SK-N-SH (cell line): Measurements from ENCODE around the gene PCSK6. TPM values are rescaled to one million over a fixed set of nuclear protein-coding genes. Genes with fewer than 3 reads are reported as not detected.

Experiments used
- CTCF ChIA-PET: fragments of 300-600, 350-600 bp; formaldehyde crosslinking; extraction: SDS; loops from one replicate; lab custom pipeline; 2021; lab: Yijun Ruan, JAX
- POLR2A ChIA-PET: fragments of 350-600 bp; sonication (Branson Sonifier 250); formaldehyde crosslinking; extraction: SDS; loops from one replicate; lab custom pipeline; 2020; ENCODE audit warnings: antibody characterized with exemption, inconsistent platforms; lab: Yijun Ruan, JAX
- DNase-seq: peaks from one replicate; pipeline ENCODE4 v3.0.0; 2012
- H2AFZ ChIP-seq: fragments of 200-600 bp; sonication (generic); 2 replicates; pipeline ENCODE4 v1.8.1; 2016; ENCODE audit warnings: antibody characterized with exemption, mild to moderate bottlenecking, low read depth
- H3F3A ChIP-seq: fragments of 200-600 bp; sonication (generic); replicated peaks from 2 replicates; pipeline ENCODE3; 2016; ENCODE audit warnings: antibody characterized with exemption, mild to moderate bottlenecking; ENCODE audit not compliant: insufficient read depth
- H3K27ac ChIP-seq, 2 experiments: fragments of 200-500 bp in 1 of 2; fragments of 200-600 bp in 1 of 2; sonication (Bioruptor generic) in 1 of 2; sonication (generic), shearing (Covaris generic) in 1 of 2; 2 replicates each; pipeline versions ENCODE4 v1.5.1 to v1.6.1; 2014 to 2016; ENCODE audit warnings: low read depth in 2 of 2, inconsistent platforms in 1 of 2, low read length in 1 of 2, mild to moderate bottlenecking in 1 of 2, mixed read lengths in 1 of 2
- H3K27me3 ChIP-seq: fragments of 200-600 bp; sonication (generic), shearing (Covaris generic); 2 replicates; pipeline ENCODE4 v1.6.1; 2016; ENCODE audit warnings: mixed run types; ENCODE audit not compliant: insufficient read depth
- H3K36me3 ChIP-seq, 2 experiments: fragments of 200-500 bp in 1 of 2; fragments of 200-600 bp in 1 of 2; sonication (Bioruptor generic) in 1 of 2; sonication (generic) in 1 of 2; replicated peaks in 1 of 2; 2 replicates each; pipeline versions ENCODE3 to v1.5.1; 2014 to 2016; ENCODE audit warnings: low read length in 1 of 2, mild to moderate bottlenecking in 1 of 2; ENCODE audit not compliant: insufficient read depth in 2 of 2, control insufficient read depth in 1 of 2
- H3K4me1 ChIP-seq, 2 experiments: fragments of 200-500 bp in 1 of 2; fragments of 200-600 bp in 1 of 2; sonication (Bioruptor generic) in 1 of 2; sonication (generic), shearing (Covaris generic) in 1 of 2; 2 replicates each; pipeline versions ENCODE4 v1.5.1 to v1.6.1; 2014 to 2016; ENCODE audit warnings: low read depth in 1 of 2, low read length in 1 of 2, mixed run types in 1 of 2; ENCODE audit not compliant: insufficient read depth in 2 of 2, control insufficient read depth in 1 of 2
- H3K4me2 ChIP-seq: fragments of 200-600 bp; sonication (generic), shearing (Covaris generic); 2 replicates; pipeline ENCODE4 v1.6.1; 2017; ENCODE audit warnings: mixed run types
- H3K4me3 ChIP-seq, 2 experiments: fragments of 200-500 bp in 1 of 2; fragments of 200-600 bp in 1 of 2; sonication (Bioruptor generic) in 1 of 2; sonication (generic), shearing (Covaris generic) in 1 of 2; 2 replicates each; pipeline versions ENCODE4 v1.5.1 to v1.8.1; 2014 to 2016; ENCODE audit warnings: low read depth in 2 of 2, inconsistent platforms in 1 of 2, low read length in 1 of 2, mild to moderate bottlenecking in 1 of 2, mixed read lengths in 1 of 2, moderate library complexity in 1 of 2
- H3K79me2 ChIP-seq: fragments of 200-600 bp; sonication (generic); 2 replicates; pipeline ENCODE4 v1.8.1; 2017; ENCODE audit warnings: mild to moderate bottlenecking; ENCODE audit not compliant: insufficient read depth
- H3K9ac ChIP-seq: fragments of 200-600 bp; sonication (generic); 2 replicates; pipeline ENCODE4 v1.6.1; 2017; ENCODE audit warnings: mixed run types
- H3K9me2 ChIP-seq: fragments of 200-600 bp; sonication (generic); 2 replicates; pipeline ENCODE4 v1.6.1; 2017; ENCODE audit warnings: mixed run types
- H3K9me3 ChIP-seq: fragments of 200-600 bp; sonication (generic); 2 replicates; pipeline ENCODE4 v1.6.1; 2017; ENCODE audit warnings: mixed run types, mild to moderate bottlenecking, moderate library complexity
- H4K20me1 ChIP-seq: fragments of 200-600 bp; sonication (generic); 2 replicates; pipeline ENCODE4 v1.6.1; 2017; ENCODE audit warnings: mild to moderate bottlenecking, mixed run types; ENCODE audit not compliant: insufficient read depth
- ELF1 ChIP-seq: IDR thresholded peaks from 2 replicates; pipeline ENCODE4 v1.4.0; 2012
- FOXJ3 ChIP-seq: sonication (generic); formaldehyde crosslinking; IDR thresholded peaks from 2 replicates; pipeline ENCODE4 v1.5.1; 2020; ENCODE audit warnings: mild to moderate bottlenecking, missing genetic modification reagents
- JUND ChIP-seq: IDR thresholded peaks from 2 replicates; pipeline ENCODE4 v1.4.0; 2012
- MAX ChIP-seq: IDR thresholded peaks from 2 replicates; pipeline ENCODE4 v1.4.0; 2012; ENCODE audit warnings: low read depth
- MEF2A ChIP-seq: IDR thresholded peaks from 2 replicates; pipeline ENCODE4 v1.4.0; 2012; ENCODE audit warnings: low read depth, borderline replicate concordance
- NFIC ChIP-seq: IDR thresholded peaks from 2 replicates; pipeline ENCODE4 v1.4.0; 2012; ENCODE audit warnings: borderline replicate concordance
- PBX3 ChIP-seq: IDR thresholded peaks from 2 replicates; pipeline ENCODE4; 2012
- POLR2AphosphoS5 ChIP-seq: IDR thresholded peaks from 2 replicates; pipeline ENCODE4 v1.6.1; 2012; ENCODE audit warnings: low read depth, low read length
- RAD21 ChIP-seq: IDR thresholded peaks from 2 replicates; pipeline ENCODE4 v1.6.1; 2012; ENCODE audit warnings: mild to moderate bottlenecking, low read length
- REST ChIP-seq: IDR thresholded peaks from 2 replicates; pipeline ENCODE4 v1.6.1; 2012; ENCODE audit warnings: mild to moderate bottlenecking, low read depth, low read length, moderate library complexity
- RFX5 ChIP-seq: IDR thresholded peaks from 2 replicates; pipeline ENCODE4 v1.6.1; 2012; ENCODE audit warnings: mild to moderate bottlenecking, improper control_type of control experiment, low read length
- SMC3 ChIP-seq: IDR thresholded peaks from 2 replicates; pipeline ENCODE4 v1.6.1; 2012; ENCODE audit warnings: low read depth, low read length, improper control_type of control experiment
- TCF12 ChIP-seq: IDR thresholded peaks from 2 replicates; pipeline ENCODE4 v1.4.0; 2012
- TEAD4 ChIP-seq: IDR thresholded peaks from 2 replicates; pipeline ENCODE4 v1.4.0; 2012; ENCODE audit warnings: mild to moderate bottlenecking, borderline replicate concordance; ENCODE audit not compliant: insufficient read depth
- USF2 ChIP-seq: fragments of 150-350 bp; IDR thresholded peaks from 2 replicates; pipeline ENCODE4 v1.6.1; 2017; ENCODE audit warnings: antibody characterized with exemption, low read length, low read depth, borderline replicate concordance
- YY1 ChIP-seq: IDR thresholded peaks from 2 replicates; pipeline ENCODE4 v1.4.0; 2012; ENCODE audit warnings: low read depth, mild to moderate bottlenecking
- ZBTB33 ChIP-seq: IDR thresholded peaks from 2 replicates; pipeline ENCODE4 v1.4.0; 2012; ENCODE audit warnings: low read depth, borderline replicate concordance
- WGBS: methylation state at CpG from one replicate; pipeline ENCODE4 v1.1.6; 2017; ENCODE audit warnings: low lambda C conversion rate; 5-methylcytosine and 5-hydroxymethylcytosine counted together
- polyA plus RNA-seq, 3 experiments: library from polyadenylated mRNA; depleted of rRNA; stranded (reverse); fragments of >200 nt; gene quantifications; 2 replicates each; pipeline ENCODE4 v1.2.3, GENCODE V29; 2012

Gene PCSK6
- polyA plus RNA-seq, 1 of the 3 experiments (the other 2 are of a cell fraction): 0.03 TPM

GRCh38 chr15:101316529-101316928 lies 173.0 kb downstream of the PCSK6 start:
- ChIA-PET CTCF (interaction anchor here (1.4 kb wide), 2 partner anchors 185 to 324 kb away, joined by 3 to 4 read pairs; no protein-coding TSS in a partner anchor), POLR2A (no interaction called here)
- no peak overlapping the region for H3K27ac ChIP-seq
- TF ChIP-seq FOXJ3 (CRISPR knock-in tag) (no peak), PBX3 (no peak), REST (no peak), USF2 (no peak)
- H2AFZ ChIP-seq: no peak overlapping the region
- H3K9me3 ChIP-seq: no peaks in the 10 kb centered on the region
- WGBS: 66% methylated on average over 5 of the region's 5 CpGs
- H4K20me1 ChIP-seq: no peaks in the 10 kb centered on the region
- peaks cover 0 to 14% of the 10 kb centered on the region in 2 experiments; a peak in 1 of 4 replicates for H3K4me1 ChIP-seq
- no peaks in the 10 kb centered on the region for H3K36me3 ChIP-seq
- H3K27me3 ChIP-seq: no peaks in the 10 kb centered on the region; the same call in 1 of the 2 replicates
- DNase-seq: no peak
- H3K4me2 ChIP-seq: no peak overlapping the region
- no peak overlapping the region for H3K4me3 ChIP-seq
- no peaks in the 10 kb centered on the region for H3K79me2 ChIP-seq
- no peak overlapping the region for H3K9ac ChIP-seq
- no peaks in the 10 kb centered on the region for H3F3A ChIP-seq
- H3K9me2 ChIP-seq: no peaks in the 10 kb centered on the region

- ChIA-PET CTCF (interaction anchor here (1.1 to 1.4 kb wide), 3 partner anchors 186 to 326 kb away, joined by 3 to 4 read pairs (median 3); no protein-coding TSS in a partner anchor), POLR2A (no interaction called here)
- Histone ChIP-seq H3K27ac (no peak overlapping the region), H3K9me2 (no peaks in the 10 kb centered on the region), H3K79me2 (no peaks in the 10 kb centered on the region), H3K9me3 (no peaks in the 10 kb centered on the region), H3F3A (no peaks in the 10 kb centered on the region), H4K20me1 (no peaks in the 10 kb centered on the region), H3K9ac (no peak overlapping the region), H3K4me2 (no peak overlapping the region), H3K27me3 (no peaks in the 10 kb centered on the region; the same call in 1 of the 2 replicates), H3K4me3 (no peak overlapping the region), H3K4me1 (peaks cover 0 to 14% of the 10 kb centered on the region in 2 experiments; a peak in 1 of 4 replicates), H2AFZ (no peak overlapping the region), H3K36me3 (no peaks in the 10 kb centered on the region)
- 48% methylated on average over 6 of the region's 10 CpGs for WGBS
- DNase-seq: no peak
- no peak for TF ChIP-seq RFX5
- TF ChIP-seq YY1: no peak
- no peak for TF ChIP-seq MAX
- no peak for TF ChIP-seq POLR2AphosphoS5
- TF ChIP-seq SMC3: no peak
- no peak for TF ChIP-seq REST
- TF ChIP-seq MEF2A: no peak
- no peak for TF ChIP-seq NFIC
- no peak for TF ChIP-seq RAD21
- no peak for TF ChIP-seq JUND
- TF ChIP-seq TEAD4: no peak
- TF ChIP-seq ZBTB33: no peak
- no peak for TF ChIP-seq TCF12
- TF ChIP-seq ELF1: no peak
Observed at GRCh38 chr15:101315736-101316135, 173.8 kb downstream of the PCSK6 start.
